Right lobe of liver (tissue), 6 donors: Measurements from ENCODE around the gene CALD1. TPM values are rescaled to one million over a fixed set of nuclear protein-coding genes. Genes with fewer than 3 reads are reported as not detected.

Source experiments
- ATAC-seq, 4 donors: fragments of 200-7000 bp; cut with Tn5 transposase; one replicate each; pipeline ENCODE4 v1.9.1; 2020; ENCODE audit warnings: mild to moderate bottlenecking in 4 of 4, moderate library complexity in 4 of 4
- DNase-seq, 3 donors: peaks; one replicate each; pipeline ENCODE4 v3.0.0-alpha.2; 2020
- H3K27ac ChIP-seq, 3 donors: fragments of 200-600 bp; one replicate each; pipeline ENCODE4 v1.8.0; 2022
- H3K27me3 ChIP-seq, 2 donors: fragments of 200-600 bp; one replicate each; pipeline ENCODE4 v1.8.0; 2022
- H3K36me3 ChIP-seq, 4 donors: fragments of 200-600 bp; sonication (generic) in 1 of 4; one replicate each; pipeline versions ENCODE4 v1.5.1 to v1.8.0; 2017 to 2022; ENCODE audit warnings: control low read depth in 1 of 4
- H3K4me1 ChIP-seq, 4 donors: fragments of 200-600 bp; sonication (generic) in 1 of 4; one replicate each; pipeline versions ENCODE4 v1.5.1 to v1.8.0; 2017 to 2022; ENCODE audit warnings: control low read depth in 1 of 4
- H3K4me3 ChIP-seq, 3 donors: fragments of 200-600 bp; one replicate each; pipeline ENCODE4 v1.8.0; 2022
- H3K9me3 ChIP-seq, 4 donors: fragments of 200-600 bp; sonication (generic) in 1 of 4; one replicate each; pipeline versions ENCODE4 v1.5.1 to v1.8.0; 2017 to 2022; ENCODE audit warnings: control low read depth in 1 of 4
- CTCF ChIP-seq, 4 donors: fragments of 200-600 bp in 3 of 4; fragments of 450-650 bp in 1 of 4; IDR thresholded peaks; one replicate each; pipeline versions ENCODE4 v1.5.1 to v1.8.0; 2016 to 2022; ENCODE audit warnings: antibody characterized with exemption in 4 of 4, mild to moderate bottlenecking in 2 of 4
- POLR2A ChIP-seq: fragments of 450-650 bp; IDR thresholded peaks from one replicate; pipeline ENCODE4 v1.6.1; 2017; ENCODE audit warnings: antibody characterized with exemption, mild to moderate bottlenecking
- WGBS: methylation state at CpG from one replicate; pipeline ENCODE4 v1.1.6; 2018; ENCODE audit warnings: low coverage, low lambda C conversion rate; ENCODE audit not compliant: insufficient coverage; ENCODE audit errors: missing lambda C conversion rate; 5-methylcytosine and 5-hydroxymethylcytosine counted together
- intact Hi-C, 2 donors: fragments of 100-400 bp; cut with DNase I; formaldehyde crosslinking; loops; one replicate each; pipeline versions ENCODE4 v1.11.2 to v1.14.1; 2022
- total RNA-seq, 6 experiments: library from RNA; depleted of rRNA in 2 of 6; stranded (reverse); fragments of >200 nt in 2 of 6; fragmentation: NEBNext Ultra II Directional in 3 of 6; extraction: Animal tissue kit (Norgen Biotek cat#: 25700) in 3 of 6; gene quantifications; one replicate each; pipeline versions ENCODE4 v1.1.0 to v1.2.4, GENCODE V29; 2016 to 2023
- donor health status: DM: no; HTN: yes; CAD: no.
- donor health status: DM: no; HTN: no; CAD: no.
- donor health status: DM: no; HTN: no; CAD: no.
- donor health status: DM: no; HTN: yes; CAD: no.
- donor health status: DM: no; HTN: yes; CAD: no.

The CALD1 gene
- total RNA-seq, 6 experiments from 2014 or later, result 110 to 181 (median 131) TPM

- Histone ChIP-seq H3K27ac (no peak overlapping the region), H3K36me3 (no peaks in the 10 kb centered on the region), H3K27me3 (no peaks in the 10 kb centered on the region), H3K4me3 (no peak overlapping the region), H3K4me1 (peaks cover 0 to 26% (median 0%) of the 10 kb centered on the region in 4 donors), H3K9me3 (no peaks in the 10 kb centered on the region)
- ATAC-seq, result no peak
- no peak for DNase-seq
- 55% methylated on average over 7 of the region's 7 CpGs for WGBS
- TF ChIP-seq POLR2A (no peak), CTCF (IDR thresholded peaks at IDR 0.05) (no peak)
- intact Hi-C loops, result no loop called here
Observed at GRCh38 chr7:134856091-134856490, 76.7 kb downstream of the CALD1 start.

- DNase-seq, result no peak
- no peak overlapping the region for H3K27ac ChIP-seq
- H3K4me3 ChIP-seq, result no peak overlapping the region
- intact Hi-C loops, result no loop called here
- no peaks in the 10 kb centered on the region for H3K36me3 ChIP-seq
- WGBS, result 28% methylated on average over 4 of the region's 4 CpGs
- ATAC-seq, result peak; percentile 72 to 85 (median 84)
- H3K9me3 ChIP-seq, result no peaks in the 10 kb centered on the region
- no peaks in the 10 kb centered on the region for H3K27me3 ChIP-seq
- TF ChIP-seq CTCF (IDR thresholded peaks at IDR 0.05), result no peak
- TF ChIP-seq POLR2A, result no peak
- peaks cover 0 to 26% (median 0%) of the 10 kb centered on the region in 4 donors for H3K4me1 ChIP-seq
Observed at GRCh38 chr7:134856691-134857090, 77.3 kb downstream of the CALD1 start.

- DNase-seq, result no peak
- Histone ChIP-seq H3K36me3 (no peaks in the 10 kb centered on the region), H3K4me1 (peaks cover 0 to 26% (median 0%) of the 10 kb centered on the region in 4 donors), H3K9me3 (no peaks in the 10 kb centered on the region), H3K27ac (no peak overlapping the region), H3K4me3 (no peak overlapping the region), H3K27me3 (no peaks in the 10 kb centered on the region)
- TF ChIP-seq POLR2A (no peak), CTCF (IDR thresholded peaks at IDR 0.05) (no peak)
- no peak for ATAC-seq
- intact Hi-C loops, result no loop called here
Observed at GRCh38 chr7:134857958-134858357, 78.5 kb downstream of the CALD1 start.

GRCh38 chr7:134859783-134860182 is 80.3 kb downstream of the CALD1 start:
- intact Hi-C loops, result no loop called here
- H3K9me3 ChIP-seq, result no peaks in the 10 kb centered on the region
- DNase-seq, result no peak
- no peak overlapping the region for H3K27ac ChIP-seq
- H3K27me3 ChIP-seq, result no peaks in the 10 kb centered on the region
- peak; percentile 40 to 75 (median 53) for ATAC-seq
- no peaks in the 10 kb centered on the region for H3K36me3 ChIP-seq
- peaks cover 0 to 26% (median 0%) of the 10 kb centered on the region in 4 donors for H3K4me1 ChIP-seq
- no peak overlapping the region for H3K4me3 ChIP-seq
- whole genome bisulfite sequencing, result 28% methylated on average over 1 of the region's 1 CpG
- TF ChIP-seq CTCF (IDR thresholded peaks at IDR 0.05) (no peak), POLR2A (no peak)
